Measurements from ENCODE around the gene NEMP1.
"Not testable (repeated sequence)": the region's sequence is repeated elsewhere in the genome, so short reads cannot be mapped to it uniquely, and the experiment has no call there.

NEMP1 gene

GRCh38 chr12:57087010-57087690, 8.6 kb upstream of the NEMP1 start:
- peak; percentile 80 for DNase-seq (ENCODE audit: low spot score)
- no peak for TF ChIP-seq CTCF (IDR thresholded peaks at IDR 0.05; ENCODE audit: extremely low read depth, missing control alignments)

GRCh38 chr12:57086493-57087009, 8.0 kb upstream of the NEMP1 start:
- peak; percentile 49 for TF ChIP-seq CTCF (IDR thresholded peaks at IDR 0.05; ENCODE audit: extremely low read depth, missing control alignments)
- peak; percentile 40 for DNase-seq (ENCODE audit: low spot score)

- no peak for DNase-seq (ENCODE audit: low spot score)
- no peak for TF ChIP-seq CTCF (IDR thresholded peaks at IDR 0.05; ENCODE audit: extremely low read depth, missing control alignments)
These were observed 7.5 kb upstream of the NEMP1 start for GRCh38 chr12:57085999-57086492.

GRCh38 chr12:57080855-57081254, 2.3 kb upstream of the NEMP1 start:
- TF ChIP-seq CTCF (IDR thresholded peaks at IDR 0.05; ENCODE audit: extremely low read depth, missing control alignments) = no peak
- DNase-seq (ENCODE audit: low spot score) = no peak

GRCh38 chr12:57079821-57080220, 1.2 kb upstream of the NEMP1 start:
- no peak for DNase-seq (ENCODE audit: low spot score)
- no peak for TF ChIP-seq CTCF (IDR thresholded peaks at IDR 0.05; ENCODE audit: extremely low read depth, missing control alignments)

GRCh38 chr12:57073566-57074450, 4.8 kb downstream of the NEMP1 start:
- DNase-seq (ENCODE audit: low spot score) = not testable (repeated sequence)

- no peak for DNase-seq (ENCODE audit: low spot score)
- no peak for TF ChIP-seq CTCF (IDR thresholded peaks at IDR 0.05; ENCODE audit: extremely low read depth, missing control alignments)
These were observed 5.9 kb downstream of the NEMP1 start for GRCh38 chr12:57072661-57073060.
